GM21381 (cell line): ENCODE measurements around the gene ZMYND11.

Experiments used
- ATAC-seq: cut with Tn5 transposase; IDR thresholded peaks from one replicate; pipeline ENCODE4 v1.9.1; 2021; ENCODE audit warnings: mild to moderate bottlenecking, moderate library complexity; ENCODE audit not compliant: unreplicated experiment

ZMYND11 gene

DNA sequence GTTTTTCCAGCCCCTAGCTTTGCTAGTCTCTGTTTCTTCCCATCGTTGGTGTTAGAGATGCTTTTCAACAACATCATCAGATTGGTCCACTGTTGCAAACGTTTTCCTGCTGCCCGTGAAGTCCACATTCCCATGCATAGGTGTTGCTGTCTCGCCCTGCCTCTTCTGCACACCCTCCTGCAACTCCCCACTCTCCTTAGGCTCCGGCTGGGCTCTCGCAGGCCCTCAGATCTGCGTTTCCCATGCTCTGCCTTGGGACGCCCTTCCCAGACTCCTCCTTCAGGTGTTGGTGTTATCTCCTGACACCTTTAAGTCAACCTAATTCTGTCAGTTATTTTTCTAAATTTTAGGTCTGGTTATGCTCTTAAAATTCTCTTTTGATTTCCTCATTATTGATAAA lies 55.0 kb downstream of the ZMYND11 start:
- no peak for ATAC-seq

DNA sequence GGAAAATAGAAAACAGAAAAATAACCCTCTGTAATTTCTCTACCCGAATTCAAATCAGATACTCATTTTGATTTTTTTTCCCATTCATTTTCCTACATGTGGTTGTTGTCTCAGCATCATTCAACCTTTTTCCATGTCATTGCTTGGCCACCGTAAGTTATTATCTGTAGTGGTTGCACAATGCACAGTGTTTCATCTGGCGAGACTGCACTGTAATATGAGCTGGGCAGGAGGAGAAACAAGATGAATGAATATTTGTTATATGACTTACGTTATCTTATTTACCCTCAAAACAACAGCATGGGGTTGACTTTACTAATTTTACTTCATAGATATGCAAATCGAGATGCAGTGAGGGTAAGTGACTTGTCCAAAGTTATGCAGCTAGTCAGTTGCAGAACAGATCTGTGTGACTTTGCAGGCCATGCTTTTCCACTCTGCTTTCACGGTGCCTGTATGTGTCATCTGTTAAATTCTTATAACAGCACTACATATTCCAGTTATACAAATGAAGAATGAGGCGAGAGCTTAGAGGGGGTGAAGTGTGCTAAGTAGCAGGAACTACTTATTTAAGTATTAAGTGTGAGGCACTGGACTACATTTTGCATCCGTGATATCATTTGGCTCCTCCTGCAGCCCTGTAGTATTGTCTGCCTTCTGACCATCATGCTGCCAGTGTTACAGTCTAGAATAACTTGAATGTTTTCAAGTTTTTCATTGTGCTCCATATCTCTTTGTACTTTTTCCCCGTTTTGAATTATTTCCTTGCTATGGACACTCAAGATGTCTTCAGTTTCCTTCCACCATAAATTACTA lies 56.7 kb downstream of the ZMYND11 start:
- ATAC-seq: no peak

DNA sequence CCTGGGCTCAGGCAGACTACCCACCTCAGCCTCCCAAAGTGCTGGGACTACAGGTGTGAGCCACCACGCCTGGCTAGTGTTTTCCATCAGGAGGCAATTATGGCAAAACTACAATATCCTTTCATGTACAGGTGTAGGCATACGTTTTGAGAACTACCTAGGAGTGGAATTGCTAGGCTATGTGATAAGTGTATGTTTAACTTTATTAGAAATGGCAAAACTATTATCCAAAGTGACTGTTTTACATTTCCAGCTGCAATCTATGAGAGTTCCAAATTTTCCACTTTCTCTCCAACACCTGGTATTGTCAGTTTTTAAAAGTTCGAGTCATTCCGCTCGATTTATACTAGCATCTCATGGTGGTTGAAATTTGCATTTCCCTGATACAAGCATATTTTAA lies 59.0 kb downstream of the ZMYND11 start:
- ATAC-seq: no peak

DNA sequence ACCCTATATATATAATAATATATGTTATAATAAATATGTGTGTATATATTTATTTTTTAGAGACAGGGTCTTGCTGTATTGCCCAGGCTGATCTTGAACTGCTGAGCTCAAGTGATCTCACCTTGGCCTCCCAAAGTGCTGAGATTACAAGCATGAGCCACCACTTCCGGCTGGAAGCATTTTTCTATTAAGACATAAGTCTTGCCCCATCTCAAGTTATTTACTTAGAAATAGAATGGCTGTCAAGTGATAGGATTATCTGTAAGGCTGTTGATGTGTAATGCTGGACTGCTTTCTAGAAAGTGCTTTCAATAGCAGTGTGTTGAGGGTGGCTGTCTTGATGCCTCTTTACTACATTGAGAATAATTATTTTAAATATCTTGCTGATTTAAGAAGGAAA lies 65.2 kb downstream of the ZMYND11 start:
- ATAC-seq: no peak

DNA sequence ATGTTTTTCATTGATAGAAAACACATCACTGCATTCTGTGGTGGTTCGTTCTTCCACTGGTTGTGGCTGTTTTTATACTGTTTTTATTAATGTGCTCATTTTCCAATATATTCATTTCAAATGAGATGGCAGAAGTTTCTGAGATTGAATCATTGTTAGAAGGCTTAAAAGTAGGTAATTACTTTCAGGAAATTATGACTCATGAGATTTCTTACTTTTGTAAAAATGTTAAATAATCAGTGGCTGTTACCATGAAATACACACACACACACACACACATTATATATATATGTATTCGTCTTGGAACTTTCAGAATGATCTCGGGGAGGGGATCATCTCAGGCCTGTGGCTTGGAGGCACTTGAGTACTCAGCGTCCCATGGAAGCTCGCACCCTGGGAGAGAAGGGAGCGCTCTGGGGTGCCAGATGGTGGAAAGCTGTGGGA lies 66.1 kb downstream of the ZMYND11 start:
- no peak for ATAC-seq

DNA sequence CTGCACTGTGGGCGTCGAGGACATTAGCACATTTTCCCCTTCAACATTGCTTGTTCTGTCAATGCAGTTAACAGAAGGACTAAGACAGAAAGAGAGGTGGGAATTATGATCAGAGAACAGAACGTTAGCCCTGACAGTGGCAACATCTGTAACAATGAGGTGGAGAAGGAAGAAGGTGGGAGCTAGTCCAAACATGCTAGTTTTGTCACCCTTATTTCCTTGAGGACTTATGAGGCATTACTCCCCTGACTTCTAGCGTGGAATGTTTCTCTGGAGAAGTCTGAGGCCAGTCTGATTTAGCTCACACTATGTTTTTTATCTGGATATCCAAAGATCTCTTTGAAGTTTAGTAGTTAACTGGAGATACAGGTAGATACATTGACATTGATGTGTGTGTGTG lies 73.4 kb downstream of the ZMYND11 start:
- no peak for ATAC-seq

DNA sequence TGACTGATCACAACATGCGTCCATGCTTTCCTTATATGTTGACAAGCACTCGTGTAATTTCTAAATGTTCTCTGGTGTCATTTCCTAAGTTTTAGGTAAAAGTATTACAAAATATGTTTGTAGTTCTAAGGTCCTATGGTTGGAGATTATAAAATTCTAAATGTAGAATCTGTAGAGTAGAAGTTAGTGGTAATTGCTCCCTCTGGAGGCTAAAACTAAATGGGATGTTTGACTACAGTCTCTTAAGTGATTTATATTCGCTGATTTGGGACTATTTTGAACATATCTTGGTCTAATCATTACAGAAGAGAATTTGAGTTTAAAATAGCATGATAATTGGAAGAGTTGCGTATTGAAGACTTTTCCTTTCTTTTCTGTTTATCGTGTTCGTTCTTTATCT lies 74.1 kb downstream of the ZMYND11 start:
- no peak for ATAC-seq

DNA sequence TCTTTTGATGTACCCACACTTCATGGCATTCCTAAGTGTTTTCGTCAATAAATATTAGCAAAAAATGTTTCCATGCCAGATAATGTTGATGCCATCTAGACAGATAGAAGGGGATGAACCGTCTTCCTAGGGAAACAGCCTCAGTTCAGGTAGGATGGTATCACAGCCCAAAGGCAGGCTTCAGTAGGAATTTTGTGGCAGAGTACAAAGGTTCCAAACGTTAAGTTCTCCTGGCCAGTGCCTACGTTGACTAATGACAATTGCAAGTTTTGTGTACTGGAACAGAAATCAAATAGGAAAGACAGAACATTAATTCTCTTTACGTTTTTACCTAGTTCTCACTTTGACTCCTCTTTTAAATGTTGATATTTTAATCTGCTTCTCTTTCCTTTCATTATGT lies 75.0 kb downstream of the ZMYND11 start:
- no peak for ATAC-seq

DNA sequence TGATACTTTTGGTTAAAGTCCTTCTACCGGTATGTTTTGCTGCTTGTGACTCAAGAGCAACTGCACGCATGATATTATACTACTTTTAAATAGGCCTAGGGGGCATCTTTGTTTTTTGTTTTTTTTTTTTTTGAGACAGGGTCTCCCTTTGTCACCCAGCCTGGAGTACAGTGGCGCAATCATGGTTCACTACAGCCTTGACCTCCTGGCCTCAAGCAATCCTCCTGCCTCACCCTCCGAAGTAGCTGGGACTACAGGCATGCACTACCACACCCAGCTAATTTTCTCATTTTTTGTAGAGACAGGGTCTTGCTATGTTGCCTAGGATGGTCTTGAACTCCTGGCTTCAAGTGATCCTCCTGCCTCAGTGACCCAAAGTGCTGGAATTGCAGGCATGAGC lies 80.2 kb downstream of the ZMYND11 start:
- ATAC-seq: no peak

DNA sequence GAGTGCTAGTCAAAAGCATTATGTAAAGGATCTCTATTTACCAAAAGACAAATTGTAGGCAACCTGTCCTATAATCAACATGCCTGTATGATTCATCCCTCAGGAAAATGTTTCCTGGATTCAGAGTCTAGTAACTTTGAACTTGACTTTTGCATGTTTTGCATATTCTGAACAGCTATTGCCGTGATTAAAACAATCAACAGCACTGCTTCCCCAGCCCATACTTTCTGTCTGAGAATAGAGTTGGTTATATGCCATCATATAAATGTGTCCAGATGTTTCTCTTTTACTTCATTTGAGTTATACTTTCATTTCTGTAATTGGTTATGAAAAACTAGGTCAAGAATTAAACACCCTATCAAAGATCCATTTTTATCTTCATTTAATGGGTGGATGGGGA lies 83.5 kb downstream of the ZMYND11 start:
- no peak for ATAC-seq

DNA sequence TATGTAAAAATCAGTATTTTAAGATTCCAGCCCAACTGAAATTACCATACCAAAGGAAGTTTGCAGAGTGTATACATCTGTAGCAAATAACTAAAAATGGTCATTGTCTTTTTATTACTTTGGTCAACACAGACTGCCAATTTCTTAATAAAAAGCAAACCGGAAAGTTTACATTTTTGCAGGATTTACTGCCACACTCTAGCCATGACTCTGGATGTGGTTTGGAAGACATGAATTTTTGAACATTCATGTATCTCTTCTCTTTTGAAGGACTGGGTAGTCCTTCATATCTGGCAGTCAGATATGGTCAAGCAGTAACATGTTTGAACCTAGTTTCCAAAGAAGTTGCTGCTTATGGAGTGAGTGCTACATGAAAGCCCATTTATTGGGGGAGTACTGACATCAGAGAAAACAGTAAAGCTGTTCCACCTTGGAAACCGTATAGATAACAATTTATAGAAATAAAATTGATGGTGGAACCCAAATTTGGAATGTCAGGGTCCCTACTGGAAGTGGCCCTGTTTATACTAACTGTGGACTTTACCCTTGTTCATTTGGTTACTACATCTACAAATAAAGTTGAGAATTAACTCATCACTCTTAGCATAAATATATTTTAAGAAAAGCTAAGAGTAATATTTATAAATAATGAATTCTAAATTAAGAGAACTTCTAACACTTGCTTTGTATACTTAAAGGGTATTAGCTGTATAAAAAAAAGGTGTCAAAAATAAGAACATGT lies 84.6 kb downstream of the ZMYND11 start:
- no peak for ATAC-seq

DNA sequence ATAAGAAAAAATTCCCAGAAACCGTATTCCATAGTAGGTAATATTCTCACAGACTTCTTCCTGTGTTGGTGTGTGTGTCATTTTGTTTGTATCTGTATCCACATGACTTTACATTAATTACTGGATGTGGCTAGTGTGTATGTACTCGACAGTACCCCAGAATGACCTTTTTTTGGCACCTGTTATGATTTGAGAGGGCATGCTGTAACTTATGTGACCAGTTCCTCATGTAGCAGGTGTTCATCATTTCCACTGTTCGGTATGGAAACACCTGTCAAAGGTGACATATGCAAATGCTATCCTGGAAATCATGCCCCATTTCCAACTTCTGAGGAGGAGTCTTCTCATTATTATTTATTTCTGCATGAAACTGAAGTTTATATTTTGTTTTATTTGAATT lies 89.3 kb downstream of the ZMYND11 start:
- no peak for ATAC-seq

DNA sequence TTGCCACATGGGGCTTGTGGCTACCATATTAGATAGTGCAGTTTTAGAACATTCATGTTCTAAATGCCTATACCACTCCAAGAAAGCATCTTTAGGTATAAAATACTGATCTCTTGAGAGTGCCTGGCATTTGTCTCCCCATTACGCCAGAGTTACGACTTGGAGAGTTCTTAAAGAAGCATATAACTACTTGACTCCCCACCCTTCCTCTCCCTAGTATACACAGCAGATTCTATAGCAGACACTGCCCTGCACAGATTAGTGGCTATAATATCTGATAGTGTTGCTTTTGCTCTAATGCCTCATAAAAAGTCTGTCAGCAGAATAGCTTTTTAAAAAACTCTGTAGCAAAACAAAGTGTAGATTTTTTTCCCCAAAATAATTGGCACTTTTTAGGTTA lies 90.8 kb downstream of the ZMYND11 start:
- no peak for ATAC-seq

DNA sequence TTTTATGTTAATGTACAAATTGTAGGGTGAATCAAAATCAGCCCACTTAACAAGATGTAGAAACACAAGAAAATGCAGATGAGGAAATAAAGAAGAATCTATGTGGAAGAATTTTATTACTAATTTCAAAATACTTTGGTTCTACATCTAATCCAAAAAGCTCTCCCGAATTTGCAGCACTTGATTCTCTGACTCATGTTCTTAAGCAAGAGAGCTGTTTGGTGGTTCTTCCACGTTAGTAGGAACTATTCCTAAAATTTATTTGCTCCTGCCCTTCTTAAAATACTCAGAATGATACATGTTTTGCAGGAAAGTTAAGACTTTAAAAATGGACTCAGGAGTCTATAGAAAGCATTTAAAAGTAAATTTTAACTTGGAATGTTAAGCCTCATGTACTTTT lies 91.8 kb downstream of the ZMYND11 start:
- ATAC-seq: no peak

DNA sequence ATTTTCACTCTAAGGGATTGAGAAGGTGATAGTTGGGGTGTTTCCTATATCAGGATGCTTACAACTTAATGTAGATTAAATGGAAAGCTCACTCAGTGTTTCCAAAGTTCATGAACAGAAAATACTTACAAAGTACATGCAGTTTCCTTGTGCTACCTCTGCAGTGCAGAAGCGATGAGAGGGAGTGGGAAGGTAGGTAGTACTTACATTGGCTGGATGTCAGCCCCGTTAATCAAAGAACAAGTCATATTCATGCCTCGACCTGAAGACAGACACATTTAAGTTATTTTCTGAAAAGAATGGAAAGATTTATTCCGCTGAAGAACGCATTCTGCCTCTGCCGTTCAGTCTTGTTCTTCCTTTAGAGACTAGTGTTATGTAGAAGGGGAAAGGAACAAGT lies 93.1 kb downstream of the ZMYND11 start:
- no peak for ATAC-seq

DNA sequence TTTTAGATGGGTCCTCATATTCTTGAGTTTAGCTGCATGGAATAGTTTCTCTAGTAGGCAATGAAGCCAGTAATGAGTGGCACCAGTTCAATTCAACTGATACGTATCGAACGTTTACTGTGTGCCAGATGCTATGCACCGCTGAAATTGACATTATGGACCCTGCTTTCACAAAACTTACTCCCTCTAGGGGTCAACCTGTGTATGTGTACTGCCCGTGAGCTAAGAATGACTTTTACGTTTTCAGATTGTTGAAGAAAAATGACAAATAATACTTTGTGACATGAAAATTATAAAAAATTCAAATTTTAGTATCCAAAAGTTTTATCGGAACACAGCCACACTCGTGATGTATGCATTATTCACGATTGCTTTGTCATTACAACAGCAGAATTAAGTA lies 95.5 kb downstream of the ZMYND11 start:
- ATAC-seq: no peak

DNA sequence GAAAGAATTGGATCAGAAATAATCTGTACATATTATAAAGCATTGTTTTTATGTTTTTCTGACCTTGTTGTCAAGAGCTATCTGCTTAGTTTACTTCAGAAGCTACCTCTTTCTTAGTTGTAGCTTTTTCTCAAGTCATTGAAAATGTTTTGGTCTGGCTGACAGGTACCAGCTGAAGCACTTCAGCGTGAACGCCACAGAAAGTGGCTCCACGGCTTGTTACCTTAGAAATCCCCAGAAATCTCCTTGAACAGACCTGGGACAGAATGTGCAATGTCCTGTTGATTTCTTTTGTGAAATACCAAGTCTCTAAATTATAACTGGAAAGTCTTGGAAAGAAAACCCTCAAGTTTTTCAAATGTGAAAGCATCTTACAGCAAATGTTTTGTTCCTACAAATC lies 96.8 kb downstream of the ZMYND11 start:
- ATAC-seq: no peak

DNA sequence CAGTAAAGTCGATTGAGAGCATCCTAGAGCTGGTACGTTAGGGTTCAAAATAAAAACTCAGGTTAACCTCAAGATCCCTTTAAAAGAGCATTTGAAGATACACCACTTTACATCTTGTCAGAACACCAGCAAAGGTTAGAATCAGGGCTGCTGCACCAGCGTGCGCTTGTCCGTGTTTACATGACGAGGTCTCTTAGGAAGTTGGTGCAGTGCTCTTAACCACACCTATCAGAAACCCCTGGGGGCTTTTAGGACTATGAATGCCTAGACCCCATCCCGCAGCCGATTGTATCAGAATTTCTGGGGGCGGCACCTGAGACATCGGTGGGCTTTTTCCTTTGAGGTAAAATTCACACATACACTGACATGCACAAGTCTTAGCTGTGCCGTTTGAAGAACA lies 97.6 kb downstream of the ZMYND11 start:
- no peak for ATAC-seq

DNA sequence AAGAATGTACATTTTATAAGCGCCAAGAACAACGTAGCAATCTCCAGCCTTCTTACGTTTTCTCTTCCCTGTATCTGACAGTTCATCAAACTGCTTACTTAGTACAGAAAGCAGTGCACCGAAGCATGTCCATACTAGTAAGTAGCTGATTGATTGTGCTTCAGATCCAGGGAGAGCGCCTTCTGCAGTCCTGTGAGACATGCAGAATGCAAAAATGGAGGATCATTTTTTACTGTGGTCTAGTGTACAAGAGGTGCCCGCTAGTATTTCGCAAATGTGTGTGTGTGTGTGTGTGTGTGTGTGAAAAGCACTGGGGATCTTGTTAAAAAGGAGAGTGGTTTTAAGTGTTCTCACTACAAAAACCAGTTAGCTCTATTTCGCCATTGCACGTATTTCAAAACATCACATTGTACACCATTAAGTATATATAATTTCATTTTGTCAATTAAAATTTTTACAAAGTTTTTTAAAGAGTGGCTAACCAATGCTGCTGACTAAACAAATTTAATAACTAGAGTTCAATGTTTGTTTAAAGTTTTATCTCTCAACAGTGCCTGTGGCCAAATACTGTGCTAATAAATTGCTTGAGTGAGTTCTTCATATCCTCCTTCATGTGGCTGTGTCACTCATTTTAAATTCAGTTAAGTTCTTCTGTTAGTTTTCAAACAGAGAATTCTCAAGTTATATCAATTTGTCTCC lies 99.6 kb downstream of the ZMYND11 start:
- no peak for ATAC-seq

DNA sequence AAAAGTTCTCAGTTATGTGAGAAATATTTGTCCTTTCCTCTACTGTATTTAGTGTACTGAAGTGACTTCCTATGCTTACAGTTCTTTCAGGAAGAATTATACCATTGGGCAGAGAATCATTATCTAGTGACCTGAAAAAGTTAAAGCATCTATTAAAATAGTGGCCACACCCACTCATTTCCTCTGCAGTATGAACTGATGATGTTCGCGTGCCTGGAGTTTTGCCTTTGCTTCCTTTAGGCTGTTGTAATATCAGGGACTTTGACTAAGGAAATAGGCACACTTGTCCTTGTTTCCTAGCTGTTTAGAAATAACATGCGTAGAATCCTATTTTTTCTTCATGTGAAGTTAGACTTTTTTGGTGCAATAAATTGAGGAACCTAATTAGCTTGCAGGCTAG lies 100.7 kb downstream of the ZMYND11 start:
- ATAC-seq: no peak

DNA sequence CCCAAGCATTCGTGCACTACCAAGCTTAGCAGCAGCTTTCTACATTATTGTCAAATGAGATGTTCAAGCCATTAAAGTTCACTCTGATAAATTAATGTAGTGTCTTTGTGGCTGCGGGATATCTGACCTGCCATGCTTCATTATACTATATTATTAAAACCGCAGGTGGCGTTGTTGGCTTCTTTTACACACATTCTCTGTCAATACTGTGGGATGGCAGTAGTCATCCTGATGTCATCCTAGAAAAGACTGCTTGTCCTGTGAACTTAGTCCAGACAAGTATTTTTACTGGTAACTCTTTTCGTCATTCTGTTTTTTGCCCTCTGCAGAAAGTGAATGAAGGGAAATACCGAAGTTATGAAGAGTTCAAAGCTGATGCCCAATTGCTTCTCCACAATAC lies 103.9 kb downstream of the ZMYND11 start:
- no peak for ATAC-seq

DNA sequence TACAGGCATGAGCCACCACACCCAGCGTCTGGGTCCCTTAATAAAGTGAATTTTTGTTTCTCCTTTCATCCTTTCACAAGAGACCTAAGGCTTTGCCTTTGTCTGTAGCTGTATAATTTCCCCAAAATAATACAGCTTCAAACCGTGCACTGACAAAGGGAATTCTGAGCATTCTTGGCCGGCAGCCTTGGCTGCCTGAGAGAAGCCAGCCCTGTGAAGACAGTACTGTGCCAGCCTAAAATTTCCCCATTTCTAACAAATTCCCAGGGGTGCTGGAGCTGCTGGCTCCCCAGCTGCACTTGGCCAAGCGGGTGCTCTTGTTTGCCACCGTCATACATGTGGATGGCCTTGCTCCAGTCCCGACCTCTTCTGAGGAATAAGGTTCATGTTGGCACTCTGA lies 106.2 kb downstream of the ZMYND11 start:
- ATAC-seq: no peak
